Measurements from ENCODE around the gene TSNAX.

- TF ChIP-seq POLR2A (IDR thresholded peaks at IDR 0.05) (no peak), CTCF (IDR thresholded peaks at IDR 0.05) (no peak), POLR2AphosphoS5 (IDR thresholded peaks at IDR 0.05) (peak in 1 of 4 donors; percentile 26), EP300 (IDR thresholded peaks at IDR 0.05) (no peak)
Measured at GRCh38 chr1:231571904-231572303, 43.4 kb downstream of the TSNAX start.

All from sigmoid colon (tissue), 4 donors.